Fibroblast of lung (primary cell): ENCODE data around the gene GMPPB. TPM values are rescaled to one million over a fixed set of nuclear protein-coding genes. Genes with fewer than 3 reads are reported as not detected.

Source experiments
- DNase-seq, 2 donors: peaks; one replicate each; pipeline versions ENCODE4 v3.0.0 to v3.0.0-alpha.2; 2010; ENCODE audit warnings: low read depth in 2 of 2
- H2AFZ ChIP-seq: 2 replicates; pipeline ENCODE4 v1.5.1; 2012; ENCODE audit warnings: low read length, control low read depth, inconsistent platforms
- H3K27ac ChIP-seq: 2 replicates; pipeline ENCODE4 v1.5.1; 2011; ENCODE audit warnings: low read length, control low read depth; ENCODE audit not compliant: insufficient read depth
- H3K27me3 ChIP-seq: 2 replicates; pipeline ENCODE4 v1.5.1; 2011; ENCODE audit warnings: mild to moderate bottlenecking, low read length; ENCODE audit not compliant: control insufficient read depth, insufficient read depth
- H3K36me3 ChIP-seq: 2 replicates; pipeline ENCODE4 v1.5.1; 2011; ENCODE audit warnings: low read length; ENCODE audit not compliant: control insufficient read depth, insufficient read depth
- H3K4me1 ChIP-seq: 2 replicates; pipeline ENCODE4 v1.5.1; 2011; ENCODE audit warnings: low read length; ENCODE audit not compliant: control insufficient read depth, insufficient read depth; ENCODE audit errors: extremely low read depth
- H3K4me2 ChIP-seq: 2 replicates; pipeline ENCODE4 v1.5.1; 2011; ENCODE audit warnings: low read length, control low read depth; ENCODE audit not compliant: insufficient read depth; ENCODE audit errors: extremely low read depth
- H3K4me3 ChIP-seq, 4 experiments: fragments of 200-600 bp in 1 of 4; sonication (generic) in 1 of 4; replicated peaks in 1 of 4; 2 replicates each; pipeline ENCODE4 v1.5.1; 2011 to 2016; ENCODE audit warnings: low read length in 4 of 4, low read depth in 3 of 4, mild to moderate bottlenecking in 3 of 4, control low read depth in 2 of 4, inconsistent platforms in 1 of 4, mixed read lengths in 1 of 4; ENCODE audit not compliant: insufficient read depth in 1 of 4; ENCODE audit errors: control extremely low read depth in 1 of 4
- H3K79me2 ChIP-seq: 2 replicates; pipeline ENCODE4 v1.5.1; 2012; ENCODE audit warnings: mild to moderate bottlenecking, low read length, inconsistent platforms; ENCODE audit not compliant: control insufficient read depth, insufficient read depth
- H3K9ac ChIP-seq: 2 replicates; pipeline ENCODE4 v1.5.1; 2011; ENCODE audit warnings: mild to moderate bottlenecking, low read length, control low read depth; ENCODE audit not compliant: insufficient read depth
- H3K9me3 ChIP-seq: 2 replicates; pipeline ENCODE4 v1.5.1; 2012; ENCODE audit warnings: low read depth, low read length; ENCODE audit not compliant: control insufficient read depth, insufficient read depth
- H4K20me1 ChIP-seq: 2 replicates; pipeline ENCODE4 v1.5.1; 2011; ENCODE audit warnings: low read length; ENCODE audit not compliant: control insufficient read depth, insufficient read depth; ENCODE audit errors: extremely low read depth
- EZH2 ChIP-seq: IDR thresholded peaks from 2 replicates; pipeline ENCODE4 v1.5.1; 2012; ENCODE audit warnings: low read length, control low read depth, mild to moderate bottlenecking; ENCODE audit errors: missing control alignments
- polyA plus RNA-seq, 2 donors: library from polyadenylated mRNA; depleted of rRNA in 1 of 2; stranded (reverse) in 1 of 2; unstranded in 1 of 2; fragments of >200 nt; gene quantifications; 2 replicates each; pipeline ENCODE4 v1.2.1, GENCODE V29; 2011 to 2012; ENCODE audit warnings: missing spikeins in 1 of 2
- total RNA-seq: library from RNA; depleted of rRNA; stranded (reverse); fragments of >200 nt; gene quantifications from 2 replicates; pipeline ENCODE4 v1.2.1, GENCODE V29; 2014
- TF ChIP-seq, protein P1 (sequence below), 2 donors: IDR thresholded peaks in 1 of 2; conservative IDR thresholded peaks in 1 of 2; 1 replicate in 1 of 2; 2 replicates in 1 of 2; pipeline ENCODE4 v1.5.1; 2011 to 2012; ENCODE audit warnings: low read length in 2 of 2, control low read depth in 1 of 2, inconsistent platforms in 1 of 2, low read depth in 1 of 2, mild to moderate bottlenecking in 1 of 2

The GMPPB gene
- total and polyA plus RNA-seq, 2 donors (not counting 1 experiment from before 2014, with no cell fraction given): 13.7 to 14.4 TPM

DNA sequence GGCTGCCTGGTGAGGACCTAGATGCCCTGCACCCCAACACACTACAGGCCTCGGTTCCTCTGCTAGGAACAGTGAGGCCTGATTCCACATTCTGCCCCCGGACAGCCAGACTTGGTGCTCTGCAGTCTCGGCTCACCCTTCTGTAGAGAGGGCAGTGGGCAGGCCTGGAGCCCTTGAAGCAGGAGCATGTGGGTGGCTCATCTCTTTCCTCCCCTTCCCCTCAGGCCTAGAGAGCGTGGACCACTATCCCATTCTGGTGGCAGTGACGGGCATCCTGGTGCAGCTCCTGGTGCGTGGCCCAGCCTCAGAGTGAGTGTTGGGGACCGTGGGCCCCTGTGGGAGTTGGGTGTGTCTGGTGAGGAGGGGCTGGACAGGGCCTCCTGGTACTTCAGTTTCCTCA lies 7.6 kb downstream of the GMPPB start:
- H3K27me3 ChIP-seq: no peaks in the 10 kb centered on the region
- H3K79me2 ChIP-seq: no peaks in the 10 kb centered on the region
- H4K20me1 ChIP-seq: no peaks in the 10 kb centered on the region
- H3K9ac ChIP-seq: no peak overlapping the region
- H3K36me3 ChIP-seq: peaks cover 14% of the 10 kb centered on the region
- H3K9me3 ChIP-seq: no peaks in the 10 kb centered on the region
- no peak overlapping the region for H3K4me3 ChIP-seq
- H3K4me1 ChIP-seq: peaks cover 5% of the 10 kb centered on the region
- H2AFZ ChIP-seq: no peak overlapping the region
- H3K4me2 ChIP-seq: no peak overlapping the region
- no peak for DNase-seq
- TF ChIP-seq, protein P1, sequence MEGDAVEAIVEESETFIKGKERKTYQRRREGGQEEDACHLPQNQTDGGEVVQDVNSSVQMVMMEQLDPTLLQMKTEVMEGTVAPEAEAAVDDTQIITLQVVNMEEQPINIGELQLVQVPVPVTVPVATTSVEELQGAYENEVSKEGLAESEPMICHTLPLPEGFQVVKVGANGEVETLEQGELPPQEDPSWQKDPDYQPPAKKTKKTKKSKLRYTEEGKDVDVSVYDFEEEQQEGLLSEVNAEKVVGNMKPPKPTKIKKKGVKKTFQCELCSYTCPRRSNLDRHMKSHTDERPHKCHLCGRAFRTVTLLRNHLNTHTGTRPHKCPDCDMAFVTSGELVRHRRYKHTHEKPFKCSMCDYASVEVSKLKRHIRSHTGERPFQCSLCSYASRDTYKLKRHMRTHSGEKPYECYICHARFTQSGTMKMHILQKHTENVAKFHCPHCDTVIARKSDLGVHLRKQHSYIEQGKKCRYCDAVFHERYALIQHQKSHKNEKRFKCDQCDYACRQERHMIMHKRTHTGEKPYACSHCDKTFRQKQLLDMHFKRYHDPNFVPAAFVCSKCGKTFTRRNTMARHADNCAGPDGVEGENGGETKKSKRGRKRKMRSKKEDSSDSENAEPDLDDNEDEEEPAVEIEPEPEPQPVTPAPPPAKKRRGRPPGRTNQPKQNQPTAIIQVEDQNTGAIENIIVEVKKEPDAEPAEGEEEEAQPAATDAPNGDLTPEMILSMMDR (conservative IDR thresholded peaks at IDR 0.05 in 1 of 2, IDR thresholded peaks at IDR 0.05 in 1 of 2; ENCODE audit: low read depth in 1 of 2, low read length in 2 of 2): no peak
- no peak for TF ChIP-seq EZH2
- no peak overlapping the region for H3K27ac ChIP-seq

DNA sequence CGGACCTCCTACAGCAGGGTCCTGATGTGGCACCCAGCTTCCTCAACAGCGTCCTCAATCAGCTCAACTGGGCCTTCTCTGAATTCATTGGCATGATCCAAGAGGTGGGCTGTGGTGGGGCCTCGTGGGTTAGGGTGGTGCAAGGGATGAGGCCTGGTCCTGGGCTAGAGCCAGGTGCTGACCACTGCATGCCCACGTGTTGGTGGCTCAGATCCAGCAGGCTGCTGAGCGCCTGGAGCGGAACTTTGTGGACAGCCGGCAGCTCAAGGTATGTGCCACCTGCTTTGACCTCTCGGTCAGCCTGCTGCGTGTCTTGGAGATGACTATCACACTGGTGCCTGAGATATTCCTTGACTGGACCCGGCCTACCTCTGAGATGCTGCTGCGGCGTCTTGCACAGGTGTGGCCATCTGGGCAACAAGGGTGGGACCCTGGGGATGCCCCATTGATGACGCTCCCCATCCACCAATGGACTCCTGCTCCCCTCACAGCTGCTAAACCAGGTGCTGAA lies 8.1 kb downstream of the GMPPB start:
- DNase-seq: no peak
- TF ChIP-seq, protein P1 (conservative IDR thresholded peaks at IDR 0.05 in 1 of 2, IDR thresholded peaks at IDR 0.05 in 1 of 2; ENCODE audit: low read depth in 1 of 2, low read length in 2 of 2): no peak
- no peak for TF ChIP-seq EZH2

DNA sequence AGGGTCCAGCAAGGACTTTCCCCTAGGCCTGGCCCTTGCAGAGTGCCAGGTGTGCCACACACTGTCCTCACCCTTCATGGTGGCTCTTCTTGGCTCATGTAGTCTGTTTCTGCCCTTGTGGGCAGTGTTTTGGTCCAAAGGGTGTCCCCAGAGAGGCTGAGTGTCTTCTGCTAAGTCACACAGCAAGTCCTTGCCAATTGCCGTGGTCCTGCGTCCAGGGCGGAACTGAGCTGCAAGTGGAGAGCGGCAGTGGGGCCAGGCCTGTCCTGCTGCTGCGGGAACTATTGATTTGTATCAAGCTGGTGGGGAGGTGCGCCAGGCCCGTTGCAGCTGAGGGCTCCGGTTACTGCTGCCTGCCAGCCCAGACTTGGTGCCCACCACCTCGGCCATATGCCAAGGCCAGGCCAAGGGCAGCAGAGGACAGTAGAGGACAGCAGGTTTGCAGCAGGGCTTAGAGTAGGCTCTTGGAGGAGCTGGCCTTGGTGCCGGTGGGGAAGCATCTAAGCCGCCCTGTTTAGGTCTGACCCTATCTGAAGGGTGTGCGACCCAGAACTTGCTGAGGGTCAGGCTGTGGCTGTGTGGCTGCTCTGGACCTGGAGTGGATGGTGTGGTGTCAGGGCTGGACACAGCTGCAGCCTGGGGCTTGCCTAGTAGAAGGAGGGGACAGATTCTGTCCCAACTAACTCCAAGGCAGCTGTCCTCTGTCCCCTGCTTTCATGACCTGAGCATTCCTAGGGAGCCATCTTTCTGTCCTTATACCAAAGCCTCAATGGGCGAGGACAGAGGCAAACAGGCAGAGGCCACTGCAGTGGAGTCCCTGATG lies 8.8 kb downstream of the GMPPB start:
- H4K20me1 ChIP-seq: no peaks in the 10 kb centered on the region
- no peaks in the 10 kb centered on the region for H3K9me3 ChIP-seq
- no peak overlapping the region for H3K4me3 ChIP-seq
- TF ChIP-seq, protein P1 (conservative IDR thresholded peaks at IDR 0.05 in 1 of 2, IDR thresholded peaks at IDR 0.05 in 1 of 2; ENCODE audit: low read depth in 1 of 2, low read length in 2 of 2): no peak
- no peak for TF ChIP-seq EZH2
- H3K27ac ChIP-seq: no peak overlapping the region
- H3K36me3 ChIP-seq: peaks cover 6% of the 10 kb centered on the region
- H3K4me2 ChIP-seq: no peak overlapping the region
- H2AFZ ChIP-seq: no peak overlapping the region
- no peak overlapping the region for H3K9ac ChIP-seq
- H3K79me2 ChIP-seq: no peaks in the 10 kb centered on the region
- H3K27me3 ChIP-seq: no peaks in the 10 kb centered on the region
- DNase-seq: no peak
- peaks cover 5% of the 10 kb centered on the region for H3K4me1 ChIP-seq

More for the DNA sequence above, 8.1 kb downstream of the GMPPB start:
- no peak overlapping the region for H3K9ac ChIP-seq
- peaks cover 5% of the 10 kb centered on the region for H3K4me1 ChIP-seq
- H3K9me3 ChIP-seq: no peaks in the 10 kb centered on the region
- H3K27me3 ChIP-seq: no peaks in the 10 kb centered on the region
- H3K36me3 ChIP-seq: peaks cover 9% of the 10 kb centered on the region
- no peaks in the 10 kb centered on the region for H4K20me1 ChIP-seq
- H3K4me2 ChIP-seq: no peak overlapping the region
- no peaks in the 10 kb centered on the region for H3K79me2 ChIP-seq
- H3K27ac ChIP-seq: no peak overlapping the region
- H3K4me3 ChIP-seq: no peak overlapping the region
- H2AFZ ChIP-seq: no peak overlapping the region
